Activated gamma-delta T cell treated with Interleukin-2 at 50 U/mL for 16 hours (primary cell): ENCODE results near the gene POLG.

Source experiments
- DNase-seq: peaks from one replicate; pipeline ENCODE4 v3.0.0-alpha.2; 2020

The POLG gene

DNA sequence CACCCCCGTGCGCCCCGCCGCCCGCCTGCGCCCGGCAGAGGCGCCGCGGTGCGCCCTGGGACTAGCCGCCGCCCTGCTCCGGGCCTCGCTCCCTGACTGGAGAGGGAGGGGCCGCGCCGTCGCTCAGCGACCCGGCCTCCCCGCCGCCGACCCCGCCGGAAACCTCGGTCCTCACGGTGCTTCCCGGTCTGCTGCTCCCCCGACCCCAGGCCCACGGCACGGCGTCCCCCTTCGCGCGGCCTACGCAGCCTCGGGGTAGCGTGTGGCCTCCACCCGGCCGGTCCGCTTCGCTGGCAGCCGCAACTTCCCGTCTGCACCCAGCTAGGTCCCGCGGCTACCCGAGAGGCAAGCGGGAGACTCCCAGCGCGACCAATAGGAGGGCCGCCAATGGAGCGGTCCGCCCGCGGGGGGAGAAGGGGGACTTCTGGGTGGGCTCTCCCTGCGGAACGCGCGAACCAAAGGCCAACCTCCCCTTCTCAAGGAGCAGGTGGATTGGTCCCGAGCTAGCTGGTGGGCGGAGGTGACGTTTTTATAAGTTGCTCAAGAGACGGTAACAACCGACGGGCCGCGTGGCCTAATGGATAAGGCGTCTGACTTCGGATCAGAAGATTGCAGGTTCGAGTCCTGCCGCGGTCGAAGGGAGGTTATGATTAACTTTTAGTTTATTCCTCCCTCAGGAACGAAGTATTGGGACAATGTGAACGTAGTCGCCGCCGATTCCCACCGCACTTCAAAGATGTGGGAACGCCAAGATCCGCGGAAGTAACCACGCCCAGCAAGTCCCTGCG is at the start of gene POLG:
Gene POLG (minus strand): TSS at position 315 of the 788 bp plus-strand sequence. CDS start 1,070 bp downstream, outside the sequence.
- DNase-seq, result peak; percentile 99

DNA sequence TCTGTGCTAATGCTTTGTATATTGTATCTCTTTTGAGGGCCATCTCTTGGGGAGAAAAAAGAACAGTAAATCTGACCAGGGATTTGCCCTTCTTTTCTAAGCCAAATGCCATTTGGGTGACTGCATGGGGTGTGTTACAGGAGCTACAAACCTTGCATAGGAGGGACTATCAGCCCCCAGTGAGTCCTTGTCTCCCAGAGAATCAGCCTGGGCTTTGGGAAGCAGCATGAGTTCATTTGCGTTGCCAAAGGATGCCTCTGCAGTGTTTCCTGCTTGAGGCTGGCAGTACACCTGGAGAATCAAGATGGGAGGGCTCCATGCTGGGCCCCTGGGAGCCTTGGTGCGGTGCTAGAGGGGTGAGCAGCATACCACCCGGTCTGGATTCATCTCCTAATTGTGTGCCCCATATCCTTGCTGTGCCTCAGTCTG is 49.6 kb upstream of the POLG start:
- no peak for DNase-seq

DNA sequence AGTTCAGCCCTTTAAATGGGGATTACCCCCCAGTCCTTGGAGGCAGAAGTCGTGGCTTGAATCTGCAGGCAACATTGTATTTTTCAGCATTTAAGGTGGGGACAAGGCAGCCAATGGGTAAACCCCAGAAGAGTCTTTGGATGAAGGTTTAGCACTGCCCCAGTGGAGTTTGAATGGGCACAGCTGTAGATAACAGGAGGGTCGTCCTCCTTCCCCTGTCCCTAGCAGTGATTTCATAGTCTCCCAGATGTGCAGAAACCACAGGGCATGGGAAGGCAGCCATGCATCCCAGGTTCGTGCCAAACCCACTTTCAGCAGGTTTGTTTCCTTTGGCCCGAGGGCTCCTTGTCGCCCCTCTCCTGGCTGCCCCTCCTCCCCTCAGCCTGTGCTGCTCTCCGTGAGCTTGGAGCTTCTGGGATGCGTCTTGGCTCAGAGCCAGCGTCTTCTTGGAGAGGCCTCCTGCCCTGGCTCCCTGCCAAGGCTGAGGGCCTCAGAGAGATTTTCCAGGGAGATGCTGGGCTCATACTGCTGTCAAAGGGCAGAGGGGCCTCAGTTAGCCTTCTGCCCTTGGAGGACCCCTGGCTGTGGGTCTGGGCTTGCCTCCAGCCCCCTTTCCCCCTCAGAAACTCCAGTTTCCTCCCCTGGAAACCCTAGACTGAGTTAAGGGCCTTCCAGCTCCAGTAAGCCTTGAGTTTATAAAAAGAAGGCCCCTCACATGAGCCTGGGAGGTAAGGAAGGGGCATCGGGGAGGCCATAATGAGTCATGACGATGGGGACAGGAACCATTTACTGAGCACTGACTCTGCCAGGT is 48.9 kb upstream of the POLG start:
- no peak for DNase-seq

DNA sequence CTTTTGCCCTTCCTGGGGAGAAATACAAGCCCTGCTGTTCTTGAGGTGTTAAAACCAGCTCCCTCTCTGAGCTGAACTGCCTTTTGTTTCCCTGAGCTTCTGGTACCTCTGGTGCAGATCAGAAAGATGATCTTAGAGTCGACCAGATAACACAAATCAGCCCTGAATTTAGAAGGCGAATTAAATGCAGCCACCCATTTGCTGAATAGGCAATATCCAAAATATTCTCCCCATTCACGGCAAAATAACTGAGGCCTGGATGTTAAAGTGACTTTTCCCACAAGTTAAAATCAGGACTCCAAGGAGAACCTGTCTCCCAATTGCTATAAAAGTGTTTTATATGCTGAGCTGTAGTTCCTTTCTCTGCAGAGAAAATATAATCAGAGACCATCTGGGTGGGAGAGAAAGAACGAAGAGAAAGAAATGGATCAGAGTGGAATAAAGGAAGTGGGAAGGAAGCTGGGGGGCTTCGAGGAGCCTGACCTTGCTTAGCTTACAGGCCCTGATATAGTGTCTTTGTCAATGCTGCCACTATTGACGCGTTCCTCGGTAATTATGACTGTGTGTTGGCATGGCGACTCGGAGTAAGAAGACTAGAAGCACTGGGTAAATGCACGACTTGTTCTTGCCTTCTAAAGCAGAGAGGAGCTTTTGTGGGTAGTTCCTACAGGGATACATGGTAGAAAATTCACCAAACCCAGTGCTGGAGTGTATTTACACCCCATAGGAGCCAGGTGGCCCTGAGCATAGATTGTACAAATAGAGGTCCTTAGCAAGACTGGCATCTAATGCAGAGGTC is 47.5 kb upstream of the POLG start:
- no peak for DNase-seq

DNA sequence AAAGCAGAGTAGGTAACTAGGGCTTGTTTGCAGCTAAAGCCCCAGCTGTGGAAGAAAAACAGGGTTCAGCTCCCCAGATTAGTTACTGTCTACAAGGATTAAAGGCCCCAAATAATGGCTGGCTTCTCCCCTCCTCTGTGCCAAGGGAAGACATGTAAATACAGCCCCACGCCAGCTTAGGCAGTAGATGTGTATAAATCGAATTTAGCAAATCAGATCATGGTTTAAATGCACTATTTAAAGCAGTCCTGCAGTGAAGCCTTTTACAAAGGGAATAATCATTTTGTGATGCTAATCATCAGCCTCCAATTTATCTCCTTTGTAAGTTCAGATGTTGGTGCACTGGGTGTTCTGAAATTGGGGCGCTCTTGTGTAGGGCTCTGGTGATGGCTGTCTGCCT is 46.7 kb upstream of the POLG start:
- no peak for DNase-seq

DNA sequence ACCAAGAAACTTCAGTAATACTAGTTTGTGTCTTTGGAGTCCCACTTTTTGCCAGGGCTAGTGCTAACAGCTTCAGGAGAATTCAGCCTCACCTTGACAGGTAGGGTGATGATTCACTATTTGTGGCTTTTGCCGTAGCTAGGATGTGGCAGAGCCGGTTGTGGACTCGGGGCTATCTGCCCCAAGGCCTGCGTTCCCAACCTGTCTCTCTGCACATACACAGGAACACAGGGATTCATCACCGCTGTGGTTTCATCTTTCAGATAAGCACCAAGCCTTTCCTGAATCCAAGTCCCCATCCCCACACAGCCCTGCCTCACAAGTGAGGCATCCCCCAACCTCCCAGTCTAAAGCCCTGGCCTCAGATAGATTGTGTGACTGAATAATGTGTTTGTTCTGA is 45.2 kb upstream of the POLG start:
- no peak for DNase-seq

DNA sequence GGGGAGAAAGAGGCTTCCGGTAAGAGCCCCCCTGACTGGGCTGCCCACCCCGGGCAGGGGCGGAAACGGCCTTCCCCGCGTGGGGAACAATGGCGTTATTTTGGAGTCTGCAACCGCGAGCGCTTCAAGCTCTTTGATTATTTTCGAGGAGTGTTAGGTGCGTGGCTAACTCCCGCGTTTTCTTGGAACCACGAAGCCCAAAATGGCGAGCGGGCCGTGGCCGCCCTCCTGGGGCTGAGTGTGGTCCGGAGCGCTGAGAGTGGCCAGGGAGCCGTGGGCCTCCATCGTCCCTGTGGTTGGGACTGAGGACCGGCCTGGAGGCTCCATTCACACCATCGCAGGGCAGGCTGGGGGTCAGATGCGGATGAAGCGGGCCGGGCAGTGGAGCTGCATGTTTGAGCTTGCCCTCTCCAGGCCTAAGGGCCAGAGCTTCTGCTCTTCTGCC is 44.6 kb upstream of the POLG start:
- no peak for DNase-seq

DNA sequence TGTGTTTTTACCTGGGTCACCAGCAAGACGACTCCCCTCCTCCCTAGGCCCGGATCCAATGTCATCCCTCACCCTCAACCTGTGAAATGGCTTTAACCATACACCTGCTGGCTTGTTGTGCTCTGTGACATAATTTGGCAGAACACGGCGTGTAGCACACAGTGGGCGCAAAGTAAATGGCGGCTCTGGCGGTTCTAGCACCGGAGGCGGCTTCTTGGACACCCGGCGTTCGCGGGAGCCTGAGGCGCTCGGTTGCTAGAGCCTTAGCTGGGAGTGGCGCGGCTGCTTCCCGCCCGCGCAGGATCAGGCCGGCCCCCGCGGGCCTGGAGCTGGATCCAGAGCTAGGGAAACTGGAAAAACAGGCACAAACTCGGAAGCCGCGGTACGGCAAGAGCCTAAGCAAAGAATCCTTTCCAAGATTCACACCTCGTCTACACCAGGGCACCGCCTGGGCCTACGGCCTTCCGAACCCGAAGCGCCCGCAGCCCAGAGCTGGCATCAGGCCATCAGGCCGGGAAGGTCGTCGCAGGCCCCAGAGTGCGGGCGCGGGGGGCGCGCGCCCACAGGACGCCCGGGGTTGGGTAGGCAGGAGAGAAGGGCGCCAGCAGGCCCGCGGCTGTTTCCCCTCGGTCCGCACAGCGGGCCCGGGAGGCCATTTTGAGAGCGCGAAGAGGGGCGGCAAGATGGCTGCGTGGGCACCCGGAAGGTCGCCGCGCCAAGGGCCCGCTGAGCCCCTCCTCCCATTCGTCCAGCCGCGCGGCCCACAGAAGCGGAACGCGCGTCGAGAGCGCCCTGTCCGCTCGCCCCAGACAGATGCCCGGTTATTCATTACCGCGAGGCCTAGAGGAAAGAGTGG is 43.9 kb upstream of the POLG start:
- no peak for DNase-seq

DNA sequence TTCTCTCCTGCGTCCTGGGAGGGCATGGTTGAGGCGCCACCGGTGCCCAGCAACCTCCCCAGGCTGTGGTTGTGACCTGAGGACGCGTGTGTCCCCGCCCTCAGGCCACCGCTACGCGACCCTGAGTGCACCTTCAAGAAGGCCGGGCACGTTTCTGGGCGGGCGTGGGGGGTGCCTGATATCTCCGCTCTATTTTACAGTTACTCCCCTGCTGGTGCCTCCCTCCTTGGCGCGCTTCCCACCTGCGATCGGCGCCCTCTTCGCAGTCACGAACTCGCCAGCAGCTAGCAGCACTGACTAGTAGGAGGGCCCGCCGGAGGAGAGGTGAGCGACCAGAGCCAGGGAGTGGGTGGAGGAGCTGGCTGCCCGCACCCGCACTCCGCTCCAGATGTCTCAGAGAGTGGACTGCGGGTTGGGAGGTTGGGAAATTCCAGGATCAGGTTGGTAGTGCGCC is 43.2 kb upstream of the POLG start:
- DNase-seq, result no peak

DNA sequence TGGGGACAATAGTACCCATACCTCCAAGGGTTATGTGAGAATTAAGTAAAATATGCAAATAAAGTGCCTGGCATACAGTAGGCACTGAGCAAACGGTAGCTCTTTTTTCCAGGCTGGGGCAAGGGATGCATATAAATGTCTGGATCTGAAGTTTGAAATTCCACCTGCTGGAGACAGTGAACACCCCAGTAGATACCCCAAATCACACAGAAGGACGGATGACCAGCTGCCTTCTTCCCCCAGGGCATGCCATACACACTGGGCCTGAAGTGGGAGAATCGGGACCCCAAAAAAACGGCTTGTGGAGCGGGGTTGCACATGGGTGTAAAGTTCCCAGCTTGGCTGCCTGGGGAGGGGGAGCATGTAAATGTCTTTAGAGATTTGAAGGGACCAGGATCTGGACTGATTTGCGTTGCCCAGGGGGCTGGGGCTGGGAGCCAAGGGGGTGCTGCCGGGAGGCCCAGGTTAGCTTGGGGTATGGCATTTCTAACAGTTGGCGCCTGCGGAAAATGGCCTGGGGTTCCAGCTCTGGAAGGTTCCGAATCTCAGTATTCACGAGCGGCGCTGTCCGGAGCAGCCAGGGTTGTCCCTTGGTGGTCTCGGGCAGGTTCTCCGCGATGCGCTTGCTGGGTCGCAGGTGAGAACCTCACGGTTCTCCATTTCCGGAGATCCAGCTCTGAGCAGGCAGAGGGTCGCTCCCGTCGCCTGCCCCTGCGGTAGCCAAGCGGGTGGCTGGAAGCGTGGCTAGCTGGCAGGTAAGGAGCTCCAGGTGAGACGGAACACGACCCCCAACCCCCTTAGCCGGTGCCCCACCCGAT is 42.6 kb upstream of the POLG start:
- DNase-seq, result no peak

DNA sequence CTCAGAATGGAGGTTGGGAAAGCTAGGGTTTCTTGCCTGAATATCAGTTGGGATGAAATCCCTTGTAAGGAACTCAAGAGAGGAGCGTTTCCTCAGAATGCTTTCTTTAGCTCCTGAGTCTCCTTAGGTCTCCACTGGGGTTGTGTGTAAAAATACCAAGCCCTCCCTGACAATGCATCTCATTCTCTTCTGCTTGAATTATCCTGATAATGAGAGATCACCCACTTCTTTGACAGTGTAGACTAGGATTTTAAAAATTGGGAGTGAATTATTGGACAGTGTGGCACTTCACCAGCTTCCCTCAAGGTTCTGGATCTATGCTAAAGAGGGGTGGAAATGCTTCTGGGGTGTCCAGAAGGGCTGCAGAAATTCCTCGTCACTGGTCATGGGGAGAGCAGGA is 41.8 kb upstream of the POLG start:
- no peak for DNase-seq

DNA sequence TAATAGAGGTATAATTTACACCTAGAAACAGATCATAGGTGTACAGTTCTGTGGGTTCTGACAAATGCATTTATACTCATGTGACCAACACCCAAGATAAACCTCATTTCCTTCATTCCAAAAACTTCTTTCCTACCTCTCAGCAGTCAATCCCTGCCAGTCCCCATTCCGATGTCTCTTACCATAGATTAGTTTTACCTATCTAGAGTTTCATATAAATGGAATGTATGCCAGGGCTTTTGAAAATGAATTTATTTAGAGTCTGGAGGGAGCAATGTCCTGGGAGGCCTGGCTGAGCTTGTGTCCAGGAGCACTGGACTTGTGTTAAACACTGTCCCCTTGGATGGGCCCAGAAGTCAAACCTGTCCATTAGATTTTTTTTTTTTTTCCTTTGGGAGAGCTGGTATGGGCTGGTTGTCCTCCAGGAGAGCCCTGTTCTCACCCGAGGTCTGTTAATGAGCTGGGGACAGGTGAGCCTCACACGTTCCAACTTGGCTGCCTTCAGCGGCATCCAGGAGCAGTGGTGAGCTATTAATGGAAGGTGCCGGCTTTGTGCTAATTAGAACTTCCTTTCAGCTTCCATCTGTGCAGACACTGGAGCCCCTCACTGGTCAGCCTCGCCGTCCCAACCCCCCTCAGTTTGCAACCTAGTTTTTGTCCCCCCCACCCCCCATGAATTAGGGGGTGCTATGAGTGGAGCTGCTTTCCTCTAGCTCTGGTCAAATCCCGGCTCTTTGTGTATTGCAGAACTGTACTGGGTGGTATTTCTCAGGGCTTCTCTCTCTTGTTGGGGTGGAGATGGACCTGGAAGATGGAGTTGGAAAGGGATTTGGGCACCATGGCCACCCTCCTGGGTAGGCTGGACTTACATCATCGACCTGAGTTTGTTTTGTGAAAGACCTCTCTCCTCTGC is 40.7 kb upstream of the POLG start:
- DNase-seq, result no peak

DNA sequence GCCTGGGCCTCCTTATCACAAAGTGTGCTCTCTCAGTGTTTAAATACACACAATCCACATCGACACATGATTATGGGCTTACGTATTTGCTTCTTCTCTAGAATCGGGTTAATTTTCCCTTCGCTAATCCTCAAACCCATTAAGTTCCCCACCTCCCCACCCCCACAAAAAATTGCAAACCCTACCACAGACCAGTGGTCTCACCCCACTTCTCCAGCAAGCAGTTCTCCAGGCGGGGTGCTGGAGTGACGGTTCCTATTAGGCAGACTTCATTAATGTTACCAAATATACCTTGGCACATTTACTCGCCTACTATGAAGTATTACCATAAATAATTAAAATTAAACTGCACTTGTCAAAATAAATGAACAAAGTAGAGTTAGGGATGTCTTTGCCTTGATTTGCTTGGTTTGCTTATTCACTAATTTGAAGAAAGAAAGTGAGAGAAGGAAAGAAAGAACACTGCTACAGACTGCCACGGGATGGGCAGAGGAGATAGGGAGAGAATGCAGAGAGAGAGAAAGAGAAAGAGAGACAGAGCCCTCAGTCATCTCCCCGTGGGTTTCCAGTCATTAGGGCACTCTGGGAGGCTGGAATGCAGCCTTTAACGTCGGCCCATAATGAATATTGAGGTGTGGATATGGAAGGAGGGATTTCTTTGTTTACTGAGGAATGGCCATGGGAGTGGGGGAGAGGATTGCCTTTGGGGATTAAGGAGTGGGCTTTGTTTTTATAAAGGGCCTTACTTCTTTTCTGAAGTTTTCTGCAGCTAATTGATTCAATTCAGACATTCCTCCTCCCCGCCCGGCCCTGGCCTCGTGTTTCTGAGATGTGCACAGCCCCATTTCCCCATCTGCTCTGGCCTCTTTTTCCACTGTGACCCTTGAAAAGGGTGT is 39.7 kb upstream of the POLG start:
- no peak for DNase-seq

DNA sequence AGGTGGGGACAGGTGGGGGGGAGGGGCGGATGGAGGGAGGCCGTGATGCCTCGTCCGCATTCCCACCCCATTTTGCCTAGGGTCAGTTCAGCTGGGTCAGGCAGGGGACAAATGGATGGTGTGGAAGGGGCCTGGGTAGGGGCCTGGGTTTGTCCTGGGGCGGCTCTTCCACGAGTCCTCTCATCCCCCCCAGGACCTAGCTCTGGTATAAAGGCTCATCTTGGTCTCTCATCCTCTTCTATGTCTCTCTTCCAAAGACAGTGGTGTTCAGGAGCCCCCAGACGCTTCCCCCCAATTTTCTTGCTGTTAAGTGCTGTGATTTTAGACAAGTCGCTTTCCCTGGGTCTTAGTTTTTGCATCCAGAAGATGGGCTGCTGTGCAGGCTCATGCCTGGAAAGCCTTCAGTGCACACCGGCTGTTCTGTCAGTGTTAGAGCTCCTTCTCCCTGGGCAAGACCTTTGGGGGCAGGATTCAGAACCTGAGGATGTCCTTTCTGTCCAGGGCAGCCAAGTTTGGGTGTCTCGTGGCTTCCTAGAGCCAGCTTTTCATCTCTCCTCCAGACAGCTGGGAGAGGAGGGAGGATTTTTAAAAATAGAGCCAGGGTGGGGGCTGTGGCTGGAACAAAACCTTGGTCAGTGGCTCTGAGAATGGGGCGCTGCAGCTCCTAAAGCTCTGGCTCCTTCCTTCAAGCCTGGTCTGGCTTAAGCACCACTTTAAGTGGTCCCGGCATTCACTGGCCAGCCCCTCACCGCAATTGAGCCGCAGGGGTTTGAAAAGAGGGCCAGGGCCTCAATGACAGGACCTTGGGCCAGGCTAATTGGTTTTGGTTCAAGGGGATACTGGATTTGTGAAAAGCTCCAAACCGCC is 37.7 kb upstream of the POLG start:
- DNase-seq, result no peak

DNA sequence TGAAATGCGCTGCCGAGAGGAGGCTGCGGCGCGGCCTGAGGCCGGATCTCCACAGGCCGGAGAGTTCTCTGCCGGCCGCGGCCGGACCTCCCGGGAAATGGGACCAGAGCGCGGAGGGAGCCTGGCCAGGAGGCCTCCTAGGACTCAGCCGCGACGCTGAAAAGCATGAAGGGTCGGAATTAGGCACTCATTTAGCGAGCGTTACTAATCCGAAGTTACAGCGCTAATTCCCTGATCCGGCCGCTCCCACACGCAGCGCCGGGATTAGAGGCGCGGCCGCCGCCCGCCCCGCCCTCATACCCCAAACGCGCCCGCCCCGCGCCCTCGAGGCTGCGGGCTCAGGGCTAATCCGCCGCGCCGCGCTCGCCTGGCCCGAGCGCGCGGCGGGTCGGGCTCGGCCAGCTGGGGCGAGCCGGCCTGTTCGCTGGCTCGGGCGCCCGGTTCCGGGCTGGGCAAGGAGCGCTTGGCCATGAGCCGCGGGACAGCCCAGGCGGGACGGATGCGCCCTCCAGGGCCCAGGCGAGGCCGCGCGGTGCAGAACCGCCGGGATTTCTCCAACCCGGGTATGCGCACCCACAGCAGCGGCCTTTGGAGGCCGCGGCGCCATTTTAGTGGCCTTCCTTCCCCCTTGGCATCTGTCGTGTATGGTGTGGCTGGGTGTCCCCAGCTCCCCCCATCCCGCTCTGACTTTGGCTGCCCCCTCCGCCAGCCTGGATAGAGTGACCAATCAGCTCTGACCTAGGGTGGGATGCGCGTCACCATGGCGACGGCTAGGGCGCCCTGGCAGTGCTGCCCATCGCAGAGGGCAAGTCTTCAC is 36.8 kb upstream of the POLG start:
- DNase-seq, result no peak

DNA sequence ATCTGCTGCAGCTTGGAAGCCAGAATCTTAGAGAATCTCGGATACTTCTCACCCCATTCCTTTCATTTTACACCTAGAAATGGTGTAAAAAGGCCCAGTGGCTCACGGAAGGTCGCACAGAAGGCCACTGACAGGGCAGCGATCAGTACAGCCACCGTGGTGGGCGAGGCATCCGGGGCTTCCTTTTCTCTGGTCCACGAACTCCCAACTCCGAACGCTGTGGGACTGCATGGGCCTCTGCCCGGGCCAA is 36.3 kb upstream of the POLG start:
- DNase-seq, result no peak
